Stomach (tissue), 19 donors: ENCODE results near the gene LCE2A. TPM values are rescaled to one million over a fixed set of nuclear protein-coding genes. Genes with fewer than 3 reads are reported as not detected.
A peak's percentile ranks its signal among the peaks of the same experiment; 100 is the strongest.

Source experiments
- DNase-seq, 2 donors: peaks; one replicate each; pipeline versions ENCODE4 v3.0.0 to v3.0.0-alpha.2; 2013 to 2019
- H3K27ac ChIP-seq, 5 donors: fragments of 200-600 bp in 4 of 5; sonication (generic) in 4 of 5; one replicate each; pipeline ENCODE4 v1.5.1; 2013 to 2019; ENCODE audit warnings: mild to moderate bottlenecking in 1 of 5, moderate library complexity in 1 of 5
- H3K27me3 ChIP-seq, 3 donors: fragments of 200-600 bp; sonication (generic); one replicate each; pipeline ENCODE4 v1.5.1; 2017 to 2019; ENCODE audit warnings: mixed run types in 1 of 3
- H3K36me3 ChIP-seq, 4 donors: fragments of 200-600 bp; sonication (generic); 1 replicate in 3 of 4; 2 replicates in 1 of 4; pipeline ENCODE4 v1.5.1; 2016 to 2019
- H3K4me1 ChIP-seq, 4 donors: fragments of 200-600 bp; sonication (generic); one replicate each; pipeline ENCODE4 v1.5.1; 2016 to 2019
- H3K4me3 ChIP-seq, 4 donors: fragments of 200-600 bp; sonication (generic) in 3 of 4; one replicate each; pipeline ENCODE4 v1.5.1; 2016 to 2019; ENCODE audit warnings: mild to moderate bottlenecking in 1 of 4
- H3K9me3 ChIP-seq, 4 donors: fragments of 200-600 bp; sonication (generic); one replicate each; pipeline ENCODE4 v1.5.1; 2016 to 2019
- CTCF ChIP-seq, 7 experiments: fragments of 450-650 bp in 4 of 7; fragments of 200-600 bp in 3 of 7; sonication (generic) in 3 of 7; IDR thresholded peaks; one replicate each; pipeline ENCODE4 v1.5.1; 2016 to 2019; ENCODE audit warnings: antibody characterized with exemption in 7 of 7, control low read depth in 2 of 7, mild to moderate bottlenecking in 1 of 7
- EP300 ChIP-seq: sonication (generic); formaldehyde crosslinking; IDR thresholded peaks from one replicate; pipeline ENCODE4 v1.6.1; 2017; ENCODE audit warnings: antibody characterized with exemption
- POLR2A ChIP-seq, 4 donors: fragments of 450-650 bp; IDR thresholded peaks; one replicate each; pipeline ENCODE4 v1.6.1; 2016; ENCODE audit warnings: antibody characterized with exemption in 4 of 4, control low read depth in 2 of 4, mild to moderate bottlenecking in 1 of 4, moderate library complexity in 1 of 4
- POLR2AphosphoS5 ChIP-seq, 3 donors: sonication (generic); formaldehyde crosslinking; IDR thresholded peaks; one replicate each; pipeline ENCODE4 v1.6.1; 2016; ENCODE audit warnings: antibody characterized with exemption in 3 of 3
- WGBS, 5 donors: extraction: QIAGEN DNeasy Blood & Tissue Kit in 3 of 5; methylation state at CpG; one replicate each; pipeline versions ENCODE4 v1.1.5 to v1.1.7; 2013 to 2018; 5-methylcytosine and 5-hydroxymethylcytosine counted together
- intact Hi-C: fragments of 100-400 bp; cut with DNase I; formaldehyde crosslinking; loops from one replicate; pipeline ENCODE4 v1.15.1; 2023; ENCODE audit warnings: low total_unique reads
- long read RNA-seq, 10 donors: transcript quantifications; one replicate each; lab custom pipeline, GENCODE V29; 2026
- polyA plus RNA-seq, 3 donors: library from polyadenylated mRNA; stranded (reverse); fragments of 200-250 nt; gene quantifications; one replicate each; pipeline ENCODE4 v1.2.3, GENCODE V29; 2013
- total RNA-seq, 5 donors: library from RNA; depleted of rRNA; stranded (reverse); fragments of >200 nt; gene quantifications; one replicate each; pipeline versions ENCODE4 v1.1.0 to v1.2.3, GENCODE V29; 2014 to 2016
- donor health status: healthy with polysubstance abuse.
- donor health status: Bipolar disorder and iron deficiency.
- donor health status: healthy.

LCE2A gene
- not detected for total RNA-seq
- polyA plus RNA-seq: not detected
- long read RNA-seq, donor 1: 0 reads
- long read RNA-seq, donor 2: 0 reads
- long read RNA-seq, donor 3: 0 reads
- long read RNA-seq, donor 4: 0 reads
- long read RNA-seq, donor 5: 0 reads
- long read RNA-seq, donor 6: 0 reads
- long read RNA-seq, donor 7: 0 reads
- long read RNA-seq, donor 8: 0 reads
- long read RNA-seq, donor 9: 0 reads
- long read RNA-seq, donor 10: 0 reads

- TF ChIP-seq POLR2A (IDR thresholded peaks at IDR 0.05): no peak
- TF ChIP-seq POLR2AphosphoS5 (IDR thresholded peaks at IDR 0.05): no peak
- no peak for TF ChIP-seq CTCF (IDR thresholded peaks at IDR 0.05)
- TF ChIP-seq EP300: no peak
These were observed at the start of gene LCE2A for GRCh38 chr1:152697701-152698600. TSS of gene LCE2A (plus strand) at chr1:152698345. CDS start at chr1:152698902, 557 bp downstream.

GRCh38 chr1:152654110-152654509 is 44.0 kb upstream of the LCE2A start:
- DNase-seq: peak; percentile 34 to 81
- no peaks in the 10 kb centered on the region for H3K27me3 ChIP-seq

More at GRCh38 chr1:152697701-152698600, at the start of gene LCE2A:
- no peak within 1 kb of the TSS for H3K4me3 ChIP-seq
- no peak for DNase-seq
- no peaks in the 10 kb centered on the region for H3K36me3 ChIP-seq
- H3K4me1 ChIP-seq: no peaks in the 10 kb centered on the region
- no peaks in the 10 kb centered on the region for H3K27me3 ChIP-seq
- intact Hi-C loops: no loop called here
- WGBS, 5 donors: 40 to 61% (median 50%) methylated on average over 4 of the region's 4 CpGs
- H3K27ac ChIP-seq: no peak within 1 kb of the TSS
- peaks cover 0 to 3% (median 0%) of the 10 kb centered on the region in 4 donors for H3K9me3 ChIP-seq

GRCh38 chr1:152656459-152656858 is 41.7 kb upstream of the LCE2A start:
- TF ChIP-seq CTCF (IDR thresholded peaks at IDR 0.05) (no peak), POLR2AphosphoS5 (IDR thresholded peaks at IDR 0.05) (no peak), EP300 (no peak), POLR2A (IDR thresholded peaks at IDR 0.05) (no peak)
- H3K9me3 ChIP-seq: no peaks in the 10 kb centered on the region
- 47 to 67% (median 61%) methylated on average over 2 of the region's 2 CpGs for WGBS, 5 donors
- no peak overlapping the region for H3K4me3 ChIP-seq
- no peak for DNase-seq
- no peaks in the 10 kb centered on the region for H3K4me1 ChIP-seq
- no peaks in the 10 kb centered on the region for H3K27me3 ChIP-seq
- no peak overlapping the region for H3K27ac ChIP-seq
- intact Hi-C loops: no loop called here
- H3K36me3 ChIP-seq: no peaks in the 10 kb centered on the region

More at GRCh38 chr1:152654110-152654509, 44.0 kb upstream of the LCE2A start:
- Histone ChIP-seq H3K4me3 (no peak overlapping the region), H3K9me3 (no peaks in the 10 kb centered on the region), H3K4me1 (no peaks in the 10 kb centered on the region), H3K36me3 (no peaks in the 10 kb centered on the region), H3K27ac (no peak overlapping the region)
- 29 to 37% (median 34%) methylated on average over 10 of the region's 10 CpGs for WGBS, 5 donors
- TF ChIP-seq POLR2A (IDR thresholded peaks at IDR 0.05): no peak
- no peak for TF ChIP-seq EP300
- TF ChIP-seq POLR2AphosphoS5 (IDR thresholded peaks at IDR 0.05): no peak
- TF ChIP-seq CTCF (IDR thresholded peaks at IDR 0.05): peak in 4 of 7 experiments; percentile 26 to 37 (median 29)
- intact Hi-C loops: no loop called here

GRCh38 chr1:152657677-152658076 is 40.5 kb upstream of the LCE2A start:
- TF ChIP-seq POLR2AphosphoS5 (IDR thresholded peaks at IDR 0.05) (no peak), POLR2A (IDR thresholded peaks at IDR 0.05) (no peak), EP300 (no peak), CTCF (IDR thresholded peaks at IDR 0.05) (no peak)
- intact Hi-C loops: no loop called here
- WGBS, 5 donors: 75 to 90% (median 82%) methylated on average over 4 of the region's 4 CpGs
- Histone ChIP-seq H3K4me1 (no peaks in the 10 kb centered on the region), H3K27me3 (peaks cover 0 to under 1% (median 0%) of the 10 kb centered on the region in 3 donors), H3K4me3 (no peak overlapping the region), H3K9me3 (no peaks in the 10 kb centered on the region), H3K27ac (no peak overlapping the region), H3K36me3 (no peaks in the 10 kb centered on the region)
- DNase-seq: no peak
